ENCODE data around the gene UPK3A. TPM values are rescaled to one million over a fixed set of nuclear protein-coding genes. Genes with fewer than 3 reads are reported as not detected.

Gene UPK3A
- total RNA-seq, 1 experiment from 2014 or later, result 1.0 TPM

DNA sequence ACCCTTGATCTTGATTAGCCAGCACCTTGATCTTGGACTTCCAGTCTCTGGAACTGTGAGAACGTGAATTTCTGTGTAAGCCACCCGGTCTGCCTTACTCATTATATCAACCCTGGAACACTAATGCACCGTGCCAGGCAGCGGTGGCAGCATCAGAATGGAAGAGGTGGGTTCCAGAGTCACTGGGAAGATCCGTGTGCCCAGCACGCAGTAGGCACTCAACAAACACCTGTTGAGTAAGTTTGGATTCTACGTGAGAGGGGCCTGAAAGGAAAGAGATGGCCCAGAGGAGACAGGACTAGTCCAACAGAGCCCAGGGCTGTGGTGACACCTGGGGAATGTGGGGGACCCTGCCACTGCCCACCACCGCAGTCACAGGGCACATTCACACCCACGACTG is 6.6 kb upstream of the UPK3A start:
- intact Hi-C loops (cut with micrococcal nuclease; ENCODE audit: unreplicated experiment), result no loop called here

DNA sequence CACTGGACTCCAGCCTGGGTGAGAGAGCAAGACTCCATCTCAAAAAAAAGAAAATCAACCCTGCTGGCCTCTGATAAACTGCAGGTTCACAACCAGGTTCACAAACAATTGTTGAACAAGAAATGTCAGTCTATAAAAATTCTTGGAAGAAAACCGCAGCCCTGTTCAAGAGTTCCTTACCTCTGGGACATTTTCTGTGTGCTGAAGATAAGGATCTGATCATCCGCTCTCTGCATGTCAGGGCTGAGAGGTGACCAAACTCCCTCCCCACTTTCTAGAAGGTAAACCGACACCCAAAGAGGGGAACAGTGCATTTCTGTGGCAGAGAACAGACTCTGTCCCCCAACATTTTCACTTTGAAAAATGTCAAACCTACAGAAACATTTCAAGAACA is 4.2 kb upstream of the UPK3A start:
- H3F3A ChIP-seq (ENCODE audit: insufficient read depth, low read depth), result peaks cover 22% of the 10 kb centered on the region
- peaks cover 38% of the 10 kb centered on the region for H3K4me1 ChIP-seq (replicated peaks; ENCODE audit: insufficient read depth)
- ChIA-PET CTCF (interaction anchor here (0.9 kb wide), 1 partner anchor 224 kb away, joined by 3 read pairs; no protein-coding TSS in a partner anchor), POLR2A (ENCODE audit: unreplicated experiment) (no interaction called here)
- H3K4me2 ChIP-seq, result peak overlapping the region; percentile 53
- H3K27ac ChIP-seq, result peak overlapping the region; percentile 93
- intact Hi-C loops (cut with micrococcal nuclease; ENCODE audit: unreplicated experiment), result loop anchor here (5.0 kb wide), 1 partner anchor 152 kb away; no protein-coding TSS in a partner anchor
- H3K9me2 ChIP-seq (ENCODE audit: insufficient read depth), result no peaks in the 10 kb centered on the region
- no peak overlapping the region; the same call in 1 of the 2 replicates for H3K4me3 ChIP-seq
- H3K27me3 ChIP-seq (ENCODE audit: insufficient read depth, low read depth), result peaks cover 4% of the 10 kb centered on the region; the same call in 1 of the 2 replicates
- no peaks in the 10 kb centered on the region for H3K36me3 ChIP-seq (ENCODE audit: low read depth)
- TF ChIP-seq EZH2 (IDR thresholded peaks at IDR 0.05; ENCODE audit: low read depth), result no peak
- TF ChIP-seq, protein P1, sequence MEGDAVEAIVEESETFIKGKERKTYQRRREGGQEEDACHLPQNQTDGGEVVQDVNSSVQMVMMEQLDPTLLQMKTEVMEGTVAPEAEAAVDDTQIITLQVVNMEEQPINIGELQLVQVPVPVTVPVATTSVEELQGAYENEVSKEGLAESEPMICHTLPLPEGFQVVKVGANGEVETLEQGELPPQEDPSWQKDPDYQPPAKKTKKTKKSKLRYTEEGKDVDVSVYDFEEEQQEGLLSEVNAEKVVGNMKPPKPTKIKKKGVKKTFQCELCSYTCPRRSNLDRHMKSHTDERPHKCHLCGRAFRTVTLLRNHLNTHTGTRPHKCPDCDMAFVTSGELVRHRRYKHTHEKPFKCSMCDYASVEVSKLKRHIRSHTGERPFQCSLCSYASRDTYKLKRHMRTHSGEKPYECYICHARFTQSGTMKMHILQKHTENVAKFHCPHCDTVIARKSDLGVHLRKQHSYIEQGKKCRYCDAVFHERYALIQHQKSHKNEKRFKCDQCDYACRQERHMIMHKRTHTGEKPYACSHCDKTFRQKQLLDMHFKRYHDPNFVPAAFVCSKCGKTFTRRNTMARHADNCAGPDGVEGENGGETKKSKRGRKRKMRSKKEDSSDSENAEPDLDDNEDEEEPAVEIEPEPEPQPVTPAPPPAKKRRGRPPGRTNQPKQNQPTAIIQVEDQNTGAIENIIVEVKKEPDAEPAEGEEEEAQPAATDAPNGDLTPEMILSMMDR (conservative IDR thresholded peaks at IDR 0.05), result 0 out of 2 replicates have a peak, but pooled peaks have one; percentile 29
- H3K9me3 ChIP-seq (ENCODE audit: insufficient read depth, low read depth), result no peaks in the 10 kb centered on the region
- BruUV-seq (replicated peaks), result no TSS peak
- H3K79me2 ChIP-seq (ENCODE audit: low read depth), result no peaks in the 10 kb centered on the region
- no peaks in the 10 kb centered on the region for H4K20me1 ChIP-seq (ENCODE audit: insufficient read depth)
- DNase-seq, result peak in 1 of 2 experiments; percentile 97
- no peak overlapping the region for H2AFZ ChIP-seq

More for the DNA sequence above, 6.6 kb upstream of the UPK3A start:
- Histone ChIP-seq H3K4me2 (no peak overlapping the region), H3K4me1 (replicated peaks; ENCODE audit: insufficient read depth) (peaks cover 28% of the 10 kb centered on the region), H3K36me3 (ENCODE audit: low read depth) (no peaks in the 10 kb centered on the region), H3K79me2 (ENCODE audit: low read depth) (no peaks in the 10 kb centered on the region), H3K27me3 (ENCODE audit: insufficient read depth, low read depth) (no peaks in the 10 kb centered on the region), H3K27ac (no peak overlapping the region), H2AFZ (no peak overlapping the region), H3K4me3 (no peak overlapping the region), H3F3A (ENCODE audit: insufficient read depth, low read depth) (peaks cover 22% of the 10 kb centered on the region), H3K9me3 (ENCODE audit: insufficient read depth, low read depth) (no peaks in the 10 kb centered on the region), H3K9me2 (ENCODE audit: insufficient read depth) (no peaks in the 10 kb centered on the region), H4K20me1 (ENCODE audit: insufficient read depth) (no peaks in the 10 kb centered on the region)
- TF ChIP-seq EZH2 (IDR thresholded peaks at IDR 0.05; ENCODE audit: low read depth), result no peak
- TF ChIP-seq, protein P1 (conservative IDR thresholded peaks at IDR 0.05), result no peak
- no peak for DNase-seq
- POLR2A ChIA-PET (ENCODE audit: unreplicated experiment), result no interaction called here
- CTCF ChIA-PET, result no interaction called here
- no TSS peak for BruUV-seq (replicated peaks)

- Histone ChIP-seq H3K9me2 (ENCODE audit: insufficient read depth) (no peaks in the 10 kb centered on the region), H2AFZ (no peak overlapping the region), H4K20me1 (ENCODE audit: insufficient read depth) (no peaks in the 10 kb centered on the region), H3K36me3 (ENCODE audit: low read depth) (no peaks in the 10 kb centered on the region), H3K4me2 (peak overlapping the region; percentile 53), H3K9me3 (ENCODE audit: insufficient read depth, low read depth) (no peaks in the 10 kb centered on the region), H3F3A (ENCODE audit: insufficient read depth, low read depth) (peaks cover 22% of the 10 kb centered on the region), H3K4me3 (no peak overlapping the region; the same call in 1 of the 2 replicates), H3K79me2 (ENCODE audit: low read depth) (no peaks in the 10 kb centered on the region), H3K27me3 (ENCODE audit: insufficient read depth, low read depth) (peaks cover 4% of the 10 kb centered on the region; the same call in 1 of the 2 replicates), H3K27ac (peak overlapping the region; percentile 93), H3K4me1 (replicated peaks; ENCODE audit: insufficient read depth) (peaks cover 38% of the 10 kb centered on the region)
- no peak for DNase-seq
- ChIA-PET CTCF (no interaction called here), POLR2A (ENCODE audit: unreplicated experiment) (interaction anchor here (0.6 kb wide), 1 partner anchor 60 kb away, joined by 3 read pairs; no protein-coding TSS in a partner anchor)
- TF ChIP-seq EZH2 (IDR thresholded peaks at IDR 0.05; ENCODE audit: low read depth), result no peak
- TF ChIP-seq, protein P1 (conservative IDR thresholded peaks at IDR 0.05), result no peak
- BruUV-seq (replicated peaks), result no TSS peak
- intact Hi-C loops (cut with micrococcal nuclease; ENCODE audit: unreplicated experiment), result loop anchor here (5.0 kb wide), 1 partner anchor 151 kb away; no protein-coding TSS in a partner anchor
Observed at GRCh38 chr22:45281010-45281409, 3.7 kb upstream of the UPK3A start.
